Breast epithelium (tissue), 4 donors: Measurements from ENCODE around the gene TSC1. TPM values are rescaled to one million over a fixed set of nuclear protein-coding genes. Genes with fewer than 3 reads are reported as not detected.

Experiments
- DNase-seq, 2 donors: peaks; one replicate each; pipeline ENCODE4 v3.0.0-alpha.2; 2019; ENCODE audit warnings: low spot score in 2 of 2
- H3K27ac ChIP-seq, 2 donors: fragments of 200-600 bp; sonication (generic) in 1 of 2; one replicate each; pipeline ENCODE4 v1.5.1; 2016 to 2019; ENCODE audit warnings: mild to moderate bottlenecking in 1 of 2
- H3K27me3 ChIP-seq, 2 donors: fragments of 200-600 bp; sonication (generic) in 1 of 2; one replicate each; pipeline versions ENCODE4 v1.5.1 to v1.6.0; 2017 to 2019; ENCODE audit warnings: control low read depth in 1 of 2, mild to moderate bottlenecking in 1 of 2
- H3K36me3 ChIP-seq: fragments of 200-600 bp; one replicate; pipeline ENCODE4 v1.5.1; 2019
- H3K4me1 ChIP-seq, 2 donors: fragments of 200-600 bp; sonication (generic); one replicate each; pipeline ENCODE4 v1.5.1; 2016 to 2019; ENCODE audit warnings: control low read depth in 1 of 2
- H3K4me3 ChIP-seq, 3 donors: fragments of 200-600 bp; sonication (generic); 1 replicate in 2 of 3; 2 replicates in 1 of 3; pipeline ENCODE4 v1.5.1; 2016 to 2019; ENCODE audit warnings: mild to moderate bottlenecking in 3 of 3, moderate library complexity in 2 of 3
- H3K9me3 ChIP-seq, 2 donors: fragments of 200-600 bp; sonication (generic) in 1 of 2; one replicate each; pipeline ENCODE4 v1.5.1; 2016 to 2019; ENCODE audit warnings: control low read depth in 1 of 2
- POLR2A ChIP-seq: fragments of 450-650 bp; IDR thresholded peaks from one replicate; pipeline ENCODE4 v1.6.1; 2016; ENCODE audit warnings: antibody characterized with exemption, mild to moderate bottlenecking, moderate library complexity
- POLR2AphosphoS5 ChIP-seq, 3 donors: sonication (generic); formaldehyde crosslinking; IDR thresholded peaks; one replicate each; pipeline ENCODE4 v1.6.1; 2017; ENCODE audit warnings: antibody characterized with exemption in 3 of 3
- intact Hi-C: fragments of 100-400 bp; cut with DNase I; formaldehyde crosslinking; loops from one replicate; pipeline ENCODE4 v1.15.1; 2023; ENCODE audit warnings: low total_unique reads
- total RNA-seq, 3 donors: library from RNA; depleted of rRNA; stranded (reverse); fragments of >200 nt; gene quantifications; one replicate each; pipeline ENCODE4 v1.1.0, GENCODE V29; 2016
- TF ChIP-seq, protein P1 (sequence below), 3 donors: fragments of 450-650 bp; IDR thresholded peaks; one replicate each; pipeline ENCODE4 v1.5.1; 2016 to 2017; ENCODE audit warnings: antibody characterized with exemption in 3 of 3, mild to moderate bottlenecking in 3 of 3, moderate library complexity in 3 of 3

Gene TSC1
- total RNA-seq, 3 donors from 2014 or later, result 38.1 to 61.9 (median 48.2) TPM

DNA sequence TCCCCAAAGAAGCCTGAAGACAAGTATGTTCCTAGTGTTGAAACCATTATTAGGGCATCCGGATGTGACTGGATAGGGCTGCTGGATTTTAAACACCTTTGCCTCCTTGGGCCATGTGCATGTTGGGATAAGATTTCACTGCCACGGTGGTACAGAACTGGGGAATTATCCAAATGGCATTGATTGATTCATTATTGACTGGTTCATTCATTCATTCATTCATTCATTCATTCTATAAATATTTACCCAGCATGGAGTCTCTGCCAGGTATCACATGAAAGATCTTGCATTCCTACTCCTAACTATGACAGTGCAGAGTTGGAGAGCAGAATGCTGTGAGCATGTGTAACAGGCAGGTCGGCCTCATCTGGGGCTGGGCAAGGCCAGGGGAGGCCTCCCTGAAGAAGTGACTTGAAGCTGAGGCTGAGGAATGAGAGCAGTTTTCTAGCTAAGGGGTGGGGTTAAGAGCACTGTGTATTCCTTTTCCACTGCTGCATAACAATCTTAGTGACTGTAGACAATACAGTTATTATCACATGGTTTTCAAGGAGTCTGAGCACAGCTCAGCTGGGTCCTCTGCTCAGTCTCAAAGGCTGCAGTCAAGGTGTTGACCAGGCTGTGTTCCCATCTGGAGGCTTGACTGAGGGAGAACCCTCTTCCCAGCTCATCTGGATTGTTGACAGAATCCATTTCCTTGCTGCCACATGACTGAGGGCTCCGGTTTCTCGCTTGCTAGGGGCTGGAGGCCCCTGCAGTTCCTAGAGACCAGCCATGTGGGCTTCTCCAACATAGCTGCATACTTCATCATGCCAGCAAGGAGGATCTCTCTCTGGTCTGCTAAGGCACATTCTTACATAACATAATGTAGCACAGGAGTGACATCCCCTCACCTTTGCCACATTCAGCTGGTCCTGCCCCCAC lies 102.0 kb downstream of the TSC1 start:
- Histone ChIP-seq H3K27ac (no peak overlapping the region), H3K9me3 (no peaks in the 10 kb centered on the region), H3K36me3 (no peaks in the 10 kb centered on the region), H3K27me3 (no peaks in the 10 kb centered on the region), H3K4me3 (no peak overlapping the region), H3K4me1 (no peaks in the 10 kb centered on the region)
- DNase-seq, result no peak
- intact Hi-C loops, result no loop called here
- TF ChIP-seq POLR2AphosphoS5 (IDR thresholded peaks at IDR 0.05) (no peak), POLR2A (no peak)
- TF ChIP-seq, protein P1, sequence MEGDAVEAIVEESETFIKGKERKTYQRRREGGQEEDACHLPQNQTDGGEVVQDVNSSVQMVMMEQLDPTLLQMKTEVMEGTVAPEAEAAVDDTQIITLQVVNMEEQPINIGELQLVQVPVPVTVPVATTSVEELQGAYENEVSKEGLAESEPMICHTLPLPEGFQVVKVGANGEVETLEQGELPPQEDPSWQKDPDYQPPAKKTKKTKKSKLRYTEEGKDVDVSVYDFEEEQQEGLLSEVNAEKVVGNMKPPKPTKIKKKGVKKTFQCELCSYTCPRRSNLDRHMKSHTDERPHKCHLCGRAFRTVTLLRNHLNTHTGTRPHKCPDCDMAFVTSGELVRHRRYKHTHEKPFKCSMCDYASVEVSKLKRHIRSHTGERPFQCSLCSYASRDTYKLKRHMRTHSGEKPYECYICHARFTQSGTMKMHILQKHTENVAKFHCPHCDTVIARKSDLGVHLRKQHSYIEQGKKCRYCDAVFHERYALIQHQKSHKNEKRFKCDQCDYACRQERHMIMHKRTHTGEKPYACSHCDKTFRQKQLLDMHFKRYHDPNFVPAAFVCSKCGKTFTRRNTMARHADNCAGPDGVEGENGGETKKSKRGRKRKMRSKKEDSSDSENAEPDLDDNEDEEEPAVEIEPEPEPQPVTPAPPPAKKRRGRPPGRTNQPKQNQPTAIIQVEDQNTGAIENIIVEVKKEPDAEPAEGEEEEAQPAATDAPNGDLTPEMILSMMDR (IDR thresholded peaks at IDR 0.05), result no peak

Other genes with a start within 250 kb of the TSC1 start
- gene AK8, start 66.3 kb downstream of the TSC1 start, total RNA-seq, result 1 to 10 TPM in 2 of 3 donors, under 1 TPM in 1; 0.66 to 2.6 (median 1.0) TPM
- 1 to 10 TPM; 2.9 to 5.4 (median 5.0) TPM for gene SPACA9, start 65.7 kb downstream of the TSC1 start, total RNA-seq
- gene GFI1B, start 34.1 kb upstream of the TSC1 start, total RNA-seq, result not detected
- gene GTF3C5, start 86.4 kb upstream of the TSC1 start, total RNA-seq, result 10 to 100 TPM; 43.8 to 74.4 (median 68.2) TPM
- gene CEL, start 117.4 kb upstream of the TSC1 start, total RNA-seq, result under 1 TPM; 0.29 to 0.98 (median 0.32) TPM
- gene RALGDS, start 176.6 kb upstream of the TSC1 start, total RNA-seq, result 10 to 100 TPM; 52.0 to 94.1 (median 79.3) TPM
- 10 to 100 TPM; 14.8 to 21.3 (median 15.0) TPM for gene GBGT1, start 219.3 kb upstream of the TSC1 start, total RNA-seq